Epithelial cell of prostate (primary cell): ENCODE data around the gene PPP2R5C.

Experiments used
- DNase-seq: peaks from one replicate; pipeline ENCODE4 v3.0.0-alpha.2; 2011; ENCODE audit warnings: low read depth, low spot score
- H3K27ac ChIP-seq: fragments of 450-650 bp; 2 replicates; pipeline ENCODE4 v1.5.1; 2017; ENCODE audit warnings: mild to moderate bottlenecking

PPP2R5C gene

DNA sequence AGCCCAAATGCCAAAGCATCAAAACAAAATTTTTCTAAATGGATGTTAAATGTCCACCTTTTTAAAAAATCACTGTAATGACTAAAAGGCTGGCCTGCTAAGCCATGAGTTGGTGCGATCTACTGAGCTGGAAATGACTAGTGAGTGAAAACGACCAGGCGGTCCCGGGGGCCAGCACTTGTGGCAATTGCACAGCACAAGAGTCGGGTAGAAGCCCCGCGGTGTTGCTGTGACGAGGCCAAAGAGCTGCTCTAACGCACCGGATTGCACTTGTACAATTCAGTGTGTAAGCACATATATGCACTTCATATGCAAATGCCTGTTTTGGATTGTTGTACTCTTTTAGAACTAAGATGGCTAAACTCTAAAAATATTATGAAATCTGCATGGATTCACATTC, 138.7 kb downstream of the PPP2R5C start:
- no peak overlapping the region for H3K27ac ChIP-seq
- DNase-seq = no peak

DNA sequence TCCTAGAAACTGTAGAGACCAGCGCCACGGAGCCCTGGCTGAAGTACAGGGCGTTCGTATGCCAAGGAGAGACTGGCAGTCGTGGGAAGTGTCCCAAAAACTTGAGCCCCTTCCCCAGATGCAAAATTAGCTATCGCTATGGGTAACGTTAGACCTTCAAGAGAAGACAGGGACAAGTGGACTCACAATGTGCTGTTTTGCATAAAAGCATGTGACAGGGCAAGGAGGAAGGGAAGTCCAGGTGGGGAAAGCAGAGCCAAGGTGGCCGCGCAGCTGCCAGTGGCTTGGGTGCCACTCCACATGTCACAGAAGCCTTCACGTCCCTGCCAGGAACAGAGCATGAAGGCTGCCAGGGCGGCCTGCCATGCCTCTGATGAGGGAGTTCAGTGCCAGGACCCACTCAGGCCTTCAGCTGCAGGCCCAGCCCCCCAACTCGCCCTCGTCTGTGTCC, 141.6 kb downstream of the PPP2R5C start:
- no peak for DNase-seq
- H3K27ac ChIP-seq = no peak overlapping the region

DNA sequence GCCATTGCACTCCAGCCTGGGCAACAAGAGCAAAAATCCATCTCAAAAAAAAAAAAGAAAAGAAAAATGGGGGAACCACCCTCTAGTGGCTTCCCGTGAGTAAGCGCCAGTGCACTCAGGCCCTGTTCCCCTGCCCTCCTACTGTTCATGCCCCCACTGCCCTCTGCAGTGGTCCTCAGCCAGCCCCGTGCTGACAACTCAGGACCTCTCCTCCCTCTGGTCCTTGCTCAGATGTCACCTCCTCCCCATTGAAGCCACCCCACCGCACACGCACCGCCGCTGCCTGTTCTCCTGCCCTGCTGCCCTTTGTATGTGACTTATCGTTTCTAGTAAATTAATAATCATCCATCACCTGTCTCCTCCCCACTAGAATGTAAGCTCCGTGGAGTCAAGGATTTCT, 144.1 kb downstream of the PPP2R5C start:
- H3K27ac ChIP-seq = no peak overlapping the region
- DNase-seq = no peak

DNA sequence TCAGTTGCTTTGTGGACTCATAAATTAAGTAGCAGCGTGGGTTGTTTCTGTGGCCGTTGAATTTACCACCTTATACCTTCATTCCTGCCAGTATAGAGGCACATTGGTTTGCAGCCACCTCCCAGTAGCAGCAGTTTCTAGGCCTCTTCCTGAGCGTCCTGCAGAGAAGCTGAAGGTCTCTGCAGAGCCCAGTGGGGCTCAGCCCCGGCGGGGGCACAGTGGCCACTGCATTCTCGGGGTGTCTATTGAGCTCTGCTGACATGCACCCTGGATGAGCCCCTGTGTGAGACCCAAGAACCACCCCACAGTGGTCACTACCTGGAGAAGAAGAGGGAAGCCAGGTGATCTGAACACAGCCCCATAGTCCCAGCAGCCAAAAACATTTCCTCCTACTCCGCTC, 145.1 kb downstream of the PPP2R5C start:
- DNase-seq = no peak
- H3K27ac ChIP-seq = no peak overlapping the region

DNA sequence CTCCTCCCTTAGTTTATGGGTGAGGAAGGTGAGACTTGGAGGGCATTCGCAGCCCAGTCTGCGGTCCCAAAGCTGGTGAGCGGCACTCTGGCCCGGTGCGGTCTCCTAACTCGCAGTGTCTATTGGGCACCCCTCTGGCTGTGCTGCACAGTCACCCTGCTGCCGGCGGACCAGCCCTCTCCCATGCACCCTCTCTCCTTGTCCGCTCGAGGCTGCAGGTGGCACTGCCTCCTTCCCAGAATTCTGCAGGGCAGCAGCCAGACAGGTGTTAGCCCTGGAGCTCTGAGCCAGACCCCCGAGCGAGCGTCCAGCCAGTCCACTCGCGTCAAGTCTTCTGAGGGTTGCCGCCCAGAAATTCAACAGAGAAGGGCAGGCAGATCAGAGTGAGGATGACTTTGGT, 146.1 kb downstream of the PPP2R5C start:
- H3K27ac ChIP-seq = no peak overlapping the region
- no peak for DNase-seq

DNA sequence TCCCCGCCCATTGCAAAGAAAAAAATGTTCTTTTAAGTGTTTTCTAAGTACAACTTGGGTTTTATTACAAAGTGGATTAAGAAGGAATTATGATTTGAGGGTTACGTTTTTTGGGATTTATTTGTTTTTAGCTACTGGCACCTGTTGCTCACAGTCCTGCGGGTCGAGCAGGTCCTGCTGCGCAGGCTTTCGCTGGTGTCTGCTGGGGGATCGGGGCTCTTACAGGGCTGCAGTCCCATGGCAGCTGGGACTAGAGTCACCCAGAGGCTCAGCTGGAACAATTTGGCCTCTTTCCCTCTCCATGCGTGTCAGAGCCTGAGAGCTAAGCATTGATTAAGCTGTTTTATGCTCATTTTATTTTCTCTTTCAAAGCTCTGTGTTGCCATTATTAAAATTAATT, 147.3 kb downstream of the PPP2R5C start:
- DNase-seq = no peak
- no peak overlapping the region for H3K27ac ChIP-seq

DNA sequence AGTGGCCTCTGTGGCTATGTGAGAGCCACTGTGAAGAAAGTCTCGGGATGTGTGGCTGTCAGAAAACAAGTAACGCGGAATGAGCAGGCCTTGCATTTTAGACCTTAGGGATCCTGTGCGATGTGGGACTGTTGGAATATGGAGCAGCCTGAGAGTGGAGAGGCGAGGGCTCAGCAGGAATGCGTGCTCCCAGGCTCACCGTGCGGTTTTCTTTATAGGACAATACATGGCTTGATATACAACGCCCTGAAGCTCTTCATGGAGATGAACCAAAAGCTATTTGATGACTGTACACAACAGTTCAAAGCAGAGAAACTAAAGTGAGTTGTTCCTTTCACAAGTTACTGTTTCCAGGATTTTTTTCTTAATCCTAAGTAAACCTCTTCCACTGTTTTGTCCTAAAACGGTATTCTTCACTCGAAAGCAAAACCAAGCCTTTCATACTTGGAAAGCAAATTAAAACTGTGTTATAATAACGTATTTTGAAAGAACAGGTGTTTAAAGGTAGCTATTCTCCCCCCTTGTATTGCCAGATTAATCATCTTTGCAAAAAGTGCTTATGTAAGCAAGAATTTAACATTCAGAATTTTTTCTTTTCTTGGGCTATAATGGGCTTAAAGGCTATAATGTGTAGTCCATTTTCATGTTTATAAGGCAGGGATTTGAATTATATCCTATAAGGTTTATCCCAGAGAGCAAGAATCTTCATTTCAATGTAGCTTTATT, 148.0 kb downstream of the PPP2R5C start:
- no peak overlapping the region for H3K27ac ChIP-seq
- DNase-seq = no peak

DNA sequence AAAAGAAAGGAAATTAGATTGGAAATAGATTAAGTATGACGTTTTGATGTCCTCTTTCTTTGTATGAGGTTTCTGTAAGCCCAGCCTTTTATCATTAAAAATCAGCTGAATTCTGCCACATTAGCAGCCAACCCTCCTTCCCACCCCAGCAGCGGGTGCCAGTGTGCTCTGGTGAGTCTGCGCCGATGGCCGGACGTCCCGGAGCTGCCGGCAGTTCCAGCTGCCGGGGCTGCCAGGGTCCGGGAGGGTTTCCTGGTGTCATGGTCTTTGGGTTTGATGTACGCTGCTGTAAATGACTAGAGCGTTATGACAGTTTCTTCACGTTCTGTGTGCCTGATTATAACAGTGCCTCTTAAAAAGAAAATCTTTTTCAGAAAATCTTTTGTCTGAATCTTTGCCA, 151.3 kb downstream of the PPP2R5C start:
- DNase-seq = no peak
- no peak overlapping the region for H3K27ac ChIP-seq

DNA sequence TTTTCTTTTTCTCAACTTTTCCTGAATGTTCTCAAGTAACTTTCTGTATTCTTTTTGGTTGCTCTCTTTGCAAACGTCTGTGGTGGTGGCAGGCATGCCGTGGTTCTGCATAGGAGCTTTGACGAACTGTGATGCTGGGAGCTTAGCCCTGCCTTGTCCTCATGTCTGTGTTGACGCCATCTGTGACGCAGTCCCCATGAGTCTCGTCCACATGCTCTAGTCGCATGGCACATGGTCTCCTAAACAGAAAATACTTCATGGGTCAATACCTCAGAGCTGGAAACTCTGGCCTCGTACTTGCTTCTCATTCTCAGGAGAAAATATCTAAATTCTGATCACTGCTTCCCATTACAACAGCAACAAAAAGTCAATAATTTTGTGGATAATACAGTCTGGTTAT, 152.6 kb downstream of the PPP2R5C start:
- no peak overlapping the region for H3K27ac ChIP-seq
- DNase-seq = no peak

DNA sequence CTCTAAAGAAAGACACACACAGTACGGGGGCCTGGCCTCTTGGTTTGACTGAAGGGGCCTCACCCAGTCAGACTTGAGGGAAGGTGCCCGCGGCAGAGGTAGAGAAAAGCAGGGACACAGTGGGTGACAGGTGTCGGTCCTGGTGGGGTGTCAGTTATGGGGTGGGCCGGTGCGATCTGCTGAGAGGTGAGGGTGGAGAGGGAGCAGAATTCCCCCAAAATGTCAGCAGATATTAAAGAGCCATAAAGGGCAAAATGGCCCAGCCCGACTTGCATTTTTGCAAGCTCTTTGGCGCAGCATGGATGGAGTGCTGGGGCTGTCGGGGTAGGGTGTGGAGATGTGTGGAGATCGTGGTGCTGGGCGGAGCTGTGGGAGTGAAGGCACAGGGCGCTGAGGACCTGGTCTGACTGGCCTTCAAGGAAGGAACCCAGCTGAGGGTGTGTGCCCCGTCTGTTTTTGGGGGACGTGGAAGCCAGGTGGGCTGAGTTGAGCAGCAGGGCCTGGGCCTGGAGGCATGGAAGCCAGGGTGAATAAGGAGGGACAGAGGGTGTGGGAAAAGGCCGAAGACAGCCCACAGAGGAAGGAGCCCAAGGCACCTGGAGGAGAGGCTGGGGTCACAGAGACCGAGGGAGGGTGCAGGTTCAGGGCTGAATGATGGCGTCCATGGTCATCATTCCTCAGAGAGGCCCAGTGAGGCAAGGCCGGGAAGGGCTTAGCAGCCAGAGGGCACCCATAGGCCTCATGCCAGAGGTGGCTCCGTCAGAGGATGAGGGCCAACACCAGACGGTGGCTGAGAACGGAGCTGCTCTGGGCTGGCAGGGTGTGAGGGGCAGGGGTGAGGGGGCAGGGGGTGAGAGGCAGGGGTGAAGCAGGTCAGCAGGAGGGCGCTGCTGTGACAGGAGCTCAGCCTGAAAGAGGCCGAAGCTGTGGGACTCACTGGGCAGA, 154.6 kb downstream of the PPP2R5C start:
- no peak overlapping the region for H3K27ac ChIP-seq
- no peak for DNase-seq

DNA sequence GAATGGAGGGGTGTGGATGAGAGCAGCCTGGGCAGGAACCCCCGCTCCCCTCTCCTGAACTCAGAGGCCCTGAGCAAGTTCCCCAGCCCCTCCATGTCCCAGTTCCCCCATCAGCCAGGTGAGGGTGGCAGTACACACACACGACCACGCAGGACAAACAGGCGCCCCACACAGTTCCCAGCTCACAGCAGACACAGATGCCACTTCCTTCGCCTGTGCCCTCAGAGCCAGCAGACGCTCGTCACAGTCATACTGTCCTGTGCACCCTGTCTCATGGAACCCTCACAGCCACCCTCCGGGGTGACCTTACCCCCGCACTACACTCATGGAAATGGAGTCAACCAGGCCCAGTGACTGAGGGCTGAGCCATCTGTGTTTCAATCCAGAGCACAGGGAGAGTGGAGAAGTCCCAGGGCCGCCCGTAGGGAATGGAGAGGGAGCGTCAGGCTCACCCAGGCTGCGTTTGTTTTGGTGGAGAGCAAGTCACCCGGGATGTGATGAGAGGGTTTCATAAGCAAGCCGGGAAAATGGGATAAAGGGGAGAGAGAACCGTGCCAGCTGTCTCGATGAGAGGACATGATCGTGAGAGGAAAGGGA, 155.4 kb downstream of the PPP2R5C start:
- no peak overlapping the region for H3K27ac ChIP-seq
- no peak for DNase-seq

DNA sequence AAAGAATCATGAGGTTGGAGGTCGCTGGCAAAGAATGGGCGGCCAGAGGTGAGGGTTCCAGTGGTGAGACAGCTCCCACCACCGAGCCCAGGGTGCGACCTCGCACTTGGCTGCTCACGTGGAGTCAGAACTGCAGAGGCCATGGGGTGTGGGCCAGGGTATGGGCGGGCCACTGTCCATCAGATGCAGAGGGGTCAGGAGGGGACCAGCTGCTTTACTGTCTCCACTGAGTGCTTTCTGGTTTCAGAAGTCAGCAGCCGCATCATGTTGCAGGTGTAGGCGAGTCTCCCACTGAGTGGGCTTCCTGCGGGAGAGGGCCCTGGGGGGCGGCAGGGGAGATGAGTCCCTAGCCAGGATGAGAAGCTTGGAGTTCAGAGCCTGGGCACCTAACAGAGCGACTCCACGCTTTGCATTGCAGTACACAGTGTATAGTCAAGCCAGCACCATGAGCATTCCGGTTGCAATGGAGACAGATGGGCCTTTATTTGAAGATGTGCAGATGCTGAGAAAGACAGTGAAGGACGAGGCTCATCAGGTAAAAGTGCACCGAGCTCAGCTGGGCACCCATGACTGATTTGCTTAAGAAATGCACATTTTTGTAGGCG, 156.0 kb downstream of the PPP2R5C start:
- H3K27ac ChIP-seq = no peak overlapping the region
- DNase-seq = no peak

DNA sequence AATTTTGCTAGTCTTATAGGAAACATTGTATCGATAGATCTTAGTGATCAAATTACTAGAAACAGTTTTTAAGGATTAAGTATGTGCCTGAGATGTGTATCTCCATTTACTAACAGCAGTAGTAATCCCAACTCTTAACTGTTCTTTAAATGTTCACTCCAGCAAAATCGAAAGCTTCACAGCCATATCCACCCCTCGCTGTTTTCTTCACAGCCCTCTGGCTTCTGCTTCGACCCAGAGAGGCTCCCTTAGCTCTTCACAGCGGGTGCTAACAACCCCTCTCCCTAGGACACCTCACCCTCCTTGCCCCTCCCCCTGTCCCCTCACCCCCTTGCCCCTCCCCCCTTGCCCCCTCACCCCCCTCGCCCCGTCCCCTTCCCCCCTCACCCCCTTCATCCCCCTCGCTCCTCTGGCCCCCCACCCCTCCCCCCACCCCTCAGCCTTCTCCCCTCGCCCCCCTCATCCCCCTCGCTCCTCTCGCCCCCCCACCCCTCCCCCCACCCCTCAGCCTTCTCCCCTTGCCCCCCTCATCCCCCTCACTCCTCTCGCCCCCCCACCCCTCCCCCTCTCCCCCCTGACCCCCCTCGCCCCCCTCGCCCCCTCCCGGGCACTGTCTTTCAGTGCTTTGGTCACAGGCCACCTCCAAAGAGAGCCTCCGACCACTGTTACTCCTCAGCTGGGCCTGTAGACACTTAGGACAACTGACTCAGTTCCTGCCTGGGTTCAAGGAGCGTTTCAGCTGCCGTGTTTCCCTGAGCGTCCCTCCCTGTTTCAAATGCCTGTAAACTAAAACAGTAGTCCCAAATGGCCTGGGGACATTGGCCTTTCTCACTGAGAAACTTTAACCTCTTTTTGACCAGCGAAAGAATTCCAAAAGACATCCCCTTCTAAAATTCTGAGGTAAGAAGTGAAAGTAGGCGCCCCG, 156.8 kb downstream of the PPP2R5C start:
- no peak overlapping the region for H3K27ac ChIP-seq
- no peak for DNase-seq

DNA sequence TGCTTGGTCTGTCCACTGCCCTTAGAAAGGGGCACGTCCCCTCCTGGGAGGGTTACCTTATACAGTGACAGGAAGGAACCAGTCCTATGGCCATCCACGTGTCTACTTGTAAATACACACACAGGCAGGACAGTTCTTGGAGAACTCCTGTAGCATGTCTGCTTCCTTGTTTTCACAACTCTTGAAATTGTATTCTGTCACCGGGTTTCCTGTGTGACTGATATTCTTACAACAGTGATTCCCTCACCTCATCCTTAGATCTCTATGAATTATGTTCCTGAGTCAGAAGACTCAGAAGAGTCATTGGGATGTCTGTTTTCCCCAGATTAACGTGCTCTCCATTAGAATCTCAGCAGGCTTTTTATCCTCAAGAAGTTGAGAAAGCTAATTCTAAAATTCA, 158.8 kb downstream of the PPP2R5C start:
- DNase-seq = no peak
- no peak overlapping the region for H3K27ac ChIP-seq

DNA sequence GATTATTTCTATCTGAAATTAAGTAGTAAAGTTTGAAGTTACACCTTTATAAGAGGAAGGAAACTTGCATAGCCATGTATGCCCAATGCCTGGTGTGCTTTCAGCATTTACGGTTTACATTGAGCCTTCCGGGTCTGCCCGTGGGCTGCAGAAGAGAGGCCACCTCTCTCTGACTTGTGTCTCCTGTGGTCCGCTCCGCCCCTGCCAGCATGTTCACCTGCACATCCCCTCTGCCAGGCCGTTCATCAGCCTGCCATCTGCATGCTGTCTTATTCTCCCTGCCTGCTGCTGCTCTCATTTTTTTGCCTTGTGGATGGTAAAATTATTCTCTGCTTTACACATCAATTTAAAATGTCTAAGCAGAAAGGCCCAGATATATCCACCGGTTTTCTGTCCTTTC, 161.4 kb downstream of the PPP2R5C start:
- no peak for DNase-seq
- H3K27ac ChIP-seq = no peak overlapping the region

DNA sequence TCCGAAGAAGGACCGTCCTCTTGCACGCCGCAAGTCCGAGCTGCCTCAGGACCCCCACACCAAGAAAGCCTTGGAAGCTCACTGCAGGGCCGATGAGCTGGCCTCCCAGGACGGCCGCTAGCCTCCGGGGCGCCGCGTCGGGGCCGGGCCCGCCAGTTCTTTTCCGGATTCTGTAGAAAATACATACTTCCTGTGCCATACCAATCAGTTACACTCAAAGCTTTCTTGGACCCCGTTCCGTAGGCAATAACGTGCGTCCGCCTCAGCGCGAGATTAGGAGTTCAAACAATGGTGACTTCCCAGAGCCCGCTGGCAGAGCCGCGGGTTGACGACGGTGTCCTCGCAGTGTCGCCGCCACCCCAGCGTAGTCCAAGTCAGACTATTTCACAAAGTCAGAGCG, 163.6 kb downstream of the PPP2R5C start:
- no peak overlapping the region for H3K27ac ChIP-seq
- no peak for DNase-seq

DNA sequence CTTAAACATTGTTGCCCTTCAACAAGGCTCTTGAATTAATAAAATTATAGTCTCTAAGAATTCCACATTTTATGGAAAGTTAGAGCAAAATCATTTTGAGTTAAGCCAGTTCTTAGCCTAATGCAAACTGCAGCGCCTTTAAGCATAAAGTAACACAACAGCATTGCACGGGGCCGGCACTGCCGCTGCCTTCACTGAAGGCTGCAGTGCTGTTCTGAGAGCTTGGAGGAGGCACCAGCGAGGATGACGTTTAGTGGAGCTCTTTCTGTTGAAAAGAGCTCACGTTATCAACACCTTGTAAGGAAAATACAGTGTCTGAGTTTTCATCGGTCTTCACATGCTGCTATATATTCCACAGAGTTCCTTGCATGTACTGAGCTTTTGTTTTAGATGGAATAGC, 164.6 kb downstream of the PPP2R5C start:
- H3K27ac ChIP-seq = no peak overlapping the region

DNA sequence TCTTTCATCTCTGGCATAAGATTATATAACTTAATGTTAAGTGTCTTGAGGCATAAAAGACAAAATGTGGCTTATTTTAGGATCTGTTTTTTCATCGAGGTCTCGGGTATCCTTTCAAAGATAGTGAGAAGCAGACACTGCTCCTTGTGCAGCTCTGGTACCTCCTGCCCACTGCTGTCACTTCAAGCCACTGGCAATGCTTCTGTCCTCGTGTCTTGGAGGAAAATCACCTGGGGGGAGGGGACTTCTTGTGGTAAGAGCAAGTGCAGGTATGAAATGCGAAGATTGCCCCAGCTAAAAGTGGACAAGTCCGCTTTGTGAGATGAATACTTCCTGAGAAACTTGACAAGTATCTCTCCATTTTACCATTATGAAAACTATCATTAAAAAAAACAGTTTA, 165.1 kb downstream of the PPP2R5C start:
- H3K27ac ChIP-seq = no peak overlapping the region
- DNase-seq = no peak

More for the DNA sequence above, 164.6 kb downstream of the PPP2R5C start:
- no peak for DNase-seq

DNA sequence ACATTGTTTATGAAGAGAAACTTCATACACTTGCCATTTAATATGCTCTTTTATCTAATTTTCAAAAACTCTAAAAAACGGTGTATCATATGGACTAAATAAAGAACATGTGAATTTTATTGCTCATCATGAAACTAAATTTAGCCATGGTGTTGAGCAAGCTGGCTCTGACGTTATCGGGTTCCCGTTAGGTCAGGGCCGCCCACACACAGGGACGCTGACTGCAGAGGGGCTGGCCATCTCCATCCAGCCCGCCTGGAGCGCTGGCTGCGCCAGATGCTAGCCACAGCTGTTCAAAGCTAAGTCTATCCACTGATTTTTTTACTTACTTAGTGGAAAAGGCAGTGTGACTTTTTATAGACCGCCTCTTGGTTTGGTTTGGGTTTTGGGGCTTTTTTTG, 166.3 kb downstream of the PPP2R5C start:
- no peak for DNase-seq
- H3K27ac ChIP-seq = no peak overlapping the region

DNA sequence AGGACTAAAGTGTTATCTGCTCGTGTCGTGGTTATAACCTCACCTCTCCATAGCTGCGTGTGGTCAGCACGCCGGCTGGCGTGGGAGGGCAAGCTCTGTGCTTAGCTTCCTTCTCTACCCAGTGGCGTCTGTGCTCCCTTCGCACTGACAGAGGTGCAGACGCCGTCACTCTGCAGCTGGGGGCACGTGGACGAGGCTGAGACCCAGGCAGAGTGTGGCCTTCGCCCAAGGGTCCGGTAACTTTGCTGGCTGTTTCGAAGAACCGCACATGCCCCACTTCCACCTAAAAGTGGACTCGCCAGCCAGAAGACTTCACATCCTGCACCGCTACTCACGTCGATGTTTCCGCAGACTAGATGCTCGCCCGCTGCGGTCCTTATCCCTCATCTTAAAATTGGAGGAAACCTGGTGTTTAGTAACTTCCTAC, 166.9 kb downstream of the PPP2R5C start:
- no peak overlapping the region for H3K27ac ChIP-seq
- DNase-seq = no peak
